GM19193 (cell line): ENCODE measurements around the gene UMOD.

Source experiments
- POLR2A ChIP-seq: IDR thresholded peaks from 4 replicates; pipeline ENCODE4 v1.6.1; 2011; ENCODE audit not compliant: insufficient read depth, insufficient read length; ENCODE audit errors: extremely low read depth

The UMOD gene

GRCh38 chr16:20318006-20318405 lies 34.5 kb downstream of the UMOD start:
- TF ChIP-seq POLR2A, result no peak

- TF ChIP-seq POLR2A, result no peak
Observed at GRCh38 chr16:20317117-20317516, 35.4 kb downstream of the UMOD start.

GRCh38 chr16:20316715-20317114 lies 35.8 kb downstream of the UMOD start:
- TF ChIP-seq POLR2A, result no peak

- TF ChIP-seq POLR2A, result no peak
Observed at GRCh38 chr16:20315764-20316163, 36.8 kb downstream of the UMOD start.

- TF ChIP-seq POLR2A, result no peak
Observed at GRCh38 chr16:20314575-20314974, 37.9 kb downstream of the UMOD start.

- TF ChIP-seq POLR2A, result no peak
Observed at GRCh38 chr16:20313741-20314140, 38.8 kb downstream of the UMOD start.

GRCh38 chr16:20311548-20311947 lies 41.0 kb downstream of the UMOD start:
- TF ChIP-seq POLR2A, result no peak

- TF ChIP-seq POLR2A, result no peak
Observed at GRCh38 chr16:20310421-20311395, 41.8 kb downstream of the UMOD start.

GRCh38 chr16:20309786-20310185 lies 42.7 kb downstream of the UMOD start:
- no peak for TF ChIP-seq POLR2A

GRCh38 chr16:20308801-20309590 lies 43.5 kb downstream of the UMOD start:
- TF ChIP-seq POLR2A, result no peak

GRCh38 chr16:20308266-20308665 lies 44.2 kb downstream of the UMOD start:
- TF ChIP-seq POLR2A, result no peak

GRCh38 chr16:20307791-20308190 lies 44.7 kb downstream of the UMOD start:
- no peak for TF ChIP-seq POLR2A

GRCh38 chr16:20307240-20307671 lies 45.3 kb downstream of the UMOD start:
- no peak for TF ChIP-seq POLR2A

GRCh38 chr16:20306401-20306800 lies 46.1 kb downstream of the UMOD start:
- no peak for TF ChIP-seq POLR2A

GRCh38 chr16:20303012-20303411 lies 49.5 kb downstream of the UMOD start:
- no peak for TF ChIP-seq POLR2A

- TF ChIP-seq POLR2A, result no peak
Observed at GRCh38 chr16:20302389-20302788, 50.1 kb downstream of the UMOD start.

- TF ChIP-seq POLR2A, result no peak
Observed at GRCh38 chr16:20301840-20302239, 50.7 kb downstream of the UMOD start.
